ENCODE measurements around the gene ATRX.

GRCh38 chrX:77788050-77788449 is 2.0 kb upstream of the ATRX start:
- TF ChIP-seq POLR2A (IDR thresholded peaks at IDR 0.05) (no peak), CTCF (IDR thresholded peaks at IDR 0.05) (no peak)
